K562 (cell line): ENCODE data around the gene TYW1.
"Not testable (repeated sequence)": the region's sequence is repeated elsewhere in the genome, so short reads cannot be mapped to it uniquely, and the experiment has no call there.

Source experiments
- CBFB ChIP-seq: sonication (generic); formaldehyde crosslinking; IDR thresholded peaks from 2 replicates; pipeline ENCODE4 v1.4.0; 2020; ENCODE audit warnings: mild to moderate bottlenecking, missing genetic modification reagents
- CBX2 ChIP-seq: fragments of 200-600 bp; sonication (generic); IDR thresholded peaks from one replicate; pipeline ENCODE4 v1.6.1; 2012; ENCODE audit warnings: mild to moderate bottlenecking, low read length, inconsistent platforms; ENCODE audit not compliant: insufficient read depth, poor library complexity, severe bottlenecking
- CCNT2 ChIP-seq: IDR thresholded peaks from 2 replicates; pipeline ENCODE4 v1.6.1; 2011; ENCODE audit warnings: borderline replicate concordance, low read depth, mild to moderate bottlenecking, moderate library complexity, mixed read lengths, low read length; ENCODE audit not compliant: insufficient read length; ENCODE audit errors: extremely low read depth
- CTCF ChIP-seq, 3 experiments: IDR thresholded peaks in 2 of 3; conservative IDR thresholded peaks in 1 of 3; 2 replicates each; pipeline ENCODE4 v1.5.1; 2011 to 2012; ENCODE audit warnings: low read length in 3 of 3, mild to moderate bottlenecking in 3 of 3, control low read depth in 2 of 3, improper control_type of control experiment in 1 of 3, inconsistent platforms in 1 of 3, low read depth in 1 of 3, mixed read lengths in 1 of 3, moderate library complexity in 1 of 3; ENCODE audit not compliant: insufficient read depth in 2 of 3
- GATA2 ChIP-seq: sonication (generic); formaldehyde crosslinking; IDR thresholded peaks from 2 replicates; pipeline ENCODE4 v1.4.0; 2020; ENCODE audit warnings: mild to moderate bottlenecking, missing genetic modification reagents
- MAX ChIP-seq: sonication (generic); formaldehyde crosslinking; IDR thresholded peaks from 2 replicates; pipeline ENCODE4 v1.9.0; 2022; ENCODE audit warnings: mild to moderate bottlenecking, missing genetic modification reagents
- ZNF407 ChIP-seq: fragments of 450-650 bp; IDR thresholded peaks from 2 replicates; pipeline ENCODE4 v1.6.1; 2016; ENCODE audit warnings: low read depth
- ZNF589 ChIP-seq: fragments of 200-800 bp; sonication (Bioruptor generic); IDR thresholded peaks from 2 replicates; pipeline ENCODE4 v1.6.1; 2016; ENCODE audit warnings: low read depth, missing genetic modification characterization, missing compliant biosample characterization

GRCh38 chr7:67213038-67213437 lies 216.4 kb downstream of the TYW1 start:
- not testable (repeated sequence) for TF ChIP-seq CBFB; ZNF407; ZNF589 (CRISPR knock-in tag); GATA2 (CRISPR knock-in tag); CTCF (IDR thresholded peaks at IDR 0.05 in 2 of 3, conservative IDR thresholded peaks at IDR 0.05 in 1 of 3; ENCODE audit: insufficient read depth in 2 of 3, low read depth in 1 of 3, low read length in 3 of 3); CBX2; MAX (CRISPR knock-in tag); CCNT2
